ENCODE results near the gene PKD1. TPM values are rescaled to one million over a fixed set of nuclear protein-coding genes. Genes with fewer than 3 reads are reported as not detected.
A peak's percentile ranks its signal among the peaks of the same experiment; 100 is the strongest.

The PKD1 gene
- total and polyA plus RNA-seq, 2 of the 13 experiments (the other 11 are each of a cell fraction or from before 2014, with no cell fraction given) = 22.1 to 23.0 TPM

DNA sequence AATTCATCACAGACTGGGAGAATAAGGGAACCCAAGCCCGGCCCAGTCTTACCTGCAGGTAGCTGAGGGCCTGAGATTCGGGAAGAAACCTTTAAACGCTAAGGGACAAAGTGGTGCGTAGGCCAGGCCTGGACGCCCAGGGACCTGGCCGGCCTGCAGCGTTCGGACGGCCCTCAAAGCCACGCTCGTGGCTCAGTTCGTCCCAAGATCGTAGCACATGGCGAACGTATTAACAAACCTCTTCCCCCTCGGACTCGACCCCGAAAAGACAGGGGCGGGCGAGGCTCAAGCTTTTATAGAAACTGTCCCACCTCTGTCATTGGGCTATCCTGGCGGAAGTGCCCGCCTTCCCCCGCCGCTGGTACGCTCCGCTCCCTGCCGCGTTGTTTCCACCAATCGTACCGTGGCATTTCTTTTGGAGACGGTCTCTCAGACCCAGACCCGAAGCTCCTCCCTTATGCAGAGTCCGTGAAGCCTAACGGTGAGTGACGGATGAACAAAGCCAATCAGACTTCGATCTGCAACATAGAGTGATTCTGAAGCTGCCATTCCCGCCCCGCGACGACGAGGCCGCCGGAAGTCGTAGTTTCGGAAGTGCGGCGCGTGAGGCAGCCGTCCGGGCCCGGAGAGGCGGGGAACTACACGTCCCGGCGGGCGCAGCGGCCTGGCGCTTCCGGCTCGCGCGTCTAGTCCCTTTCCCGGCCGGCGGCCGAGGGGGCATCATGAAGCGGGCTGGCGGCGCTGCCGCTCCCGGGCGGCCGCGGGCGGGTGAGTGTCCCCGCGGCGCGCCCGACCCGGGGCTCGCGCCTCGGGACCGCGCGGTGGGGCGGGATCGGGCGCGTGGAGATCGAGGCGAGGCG is 19.6 kb upstream of the PKD1 start, which contains the start of gene TRAF7 (continued):
- TF ChIP-seq ELF3 (CRISPR knock-in tag; IDR thresholded peaks at IDR 0.05) (peak; percentile 53), ARID5B (CRISPR knock-in tag; IDR thresholded peaks at IDR 0.05) (peak; percentile 43; the same call in 1 of the 2 replicates), TAF15 (IDR thresholded peaks at IDR 0.05; ENCODE audit: low read depth, low read length, poor library complexity, severe bottlenecking) (no peak), ZNF234 (CRISPR knock-in tag; conservative IDR thresholded peaks at IDR 0.05) (no peak), GATA4 (IDR thresholded peaks at IDR 0.05; ENCODE audit: borderline replicate concordance, low read depth) (peak; percentile 87; the same call in 1 of the 2 replicates), ZNF746 (CRISPR knock-in tag; IDR thresholded peaks at IDR 0.05) (peak; percentile 57; the same call in 1 of the 2 replicates), GPN1 (CRISPR knock-in tag; IDR thresholded peaks at IDR 0.05; ENCODE audit: borderline replicate concordance) (no peak; the same call in 1 of the 2 replicates), PHB2 (IDR thresholded peaks at IDR 0.05; ENCODE audit: partially characterized antibody) (no peak), CCDC6 (CRISPR knock-in tag; IDR thresholded peaks at IDR 0.05) (peak; percentile 84; the same call in 1 of the 2 replicates), ZSCAN30 (CRISPR knock-in tag; IDR thresholded peaks at IDR 0.05) (no peak), ZSCAN25 (CRISPR knock-in tag; IDR thresholded peaks at IDR 0.05) (peak; percentile 78), E2F5 (CRISPR knock-in tag; conservative IDR thresholded peaks at IDR 0.05) (peak; percentile 47; the same call in 1 of the 2 replicates), HOXA7 (CRISPR knock-in tag; IDR thresholded peaks at IDR 0.05) (no peak), YY1 (IDR thresholded peaks at IDR 0.05; ENCODE audit: insufficient read depth, insufficient replicate concordance, low read depth, low read length) (peak; percentile 67), ZBTB38 (CRISPR knock-in tag; IDR thresholded peaks at IDR 0.05) (no peak), MAF1 (CRISPR knock-in tag; IDR thresholded peaks at IDR 0.05; ENCODE audit: borderline replicate concordance) (peak; percentile 47; the same call in 1 of the 2 replicates), ZBTB7A (CRISPR knock-in tag; IDR thresholded peaks at IDR 0.05) (no peak; the same call in 1 of the 2 replicates)
- TF ChIP-seq, protein P1, sequence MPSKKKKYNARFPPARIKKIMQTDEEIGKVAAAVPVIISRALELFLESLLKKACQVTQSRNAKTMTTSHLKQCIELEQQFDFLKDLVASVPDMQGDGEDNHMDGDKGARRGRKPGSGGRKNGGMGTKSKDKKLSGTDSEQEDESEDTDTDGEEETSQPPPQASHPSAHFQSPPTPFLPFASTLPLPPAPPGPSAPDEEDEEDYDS (CRISPR knock-in tag; IDR thresholded peaks at IDR 0.05) = peak; percentile 100
- TF ChIP-seq, protein P2, sequence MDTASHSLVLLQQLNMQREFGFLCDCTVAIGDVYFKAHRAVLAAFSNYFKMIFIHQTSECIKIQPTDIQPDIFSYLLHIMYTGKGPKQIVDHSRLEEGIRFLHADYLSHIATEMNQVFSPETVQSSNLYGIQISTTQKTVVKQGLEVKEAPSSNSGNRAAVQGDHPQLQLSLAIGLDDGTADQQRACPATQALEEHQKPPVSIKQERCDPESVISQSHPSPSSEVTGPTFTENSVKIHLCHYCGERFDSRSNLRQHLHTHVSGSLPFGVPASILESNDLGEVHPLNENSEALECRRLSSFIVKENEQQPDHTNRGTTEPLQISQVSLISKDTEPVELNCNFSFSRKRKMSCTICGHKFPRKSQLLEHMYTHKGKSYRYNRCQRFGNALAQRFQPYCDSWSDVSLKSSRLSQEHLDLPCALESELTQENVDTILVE (CRISPR knock-in tag; IDR thresholded peaks at IDR 0.05) = peak; percentile 72
